HCT116 (cell line): Measurements from ENCODE around the gene FNDC3A. TPM values are rescaled to one million over a fixed set of nuclear protein-coding genes. Genes with fewer than 3 reads are reported as not detected.

ENCODE experiments used
- ATAC-seq: fragments of 200-7000 bp; cut with Tn5 transposase; 2 replicates; pipeline ENCODE4 v1.9.1; 2020; ENCODE audit warnings: mild to moderate bottlenecking, moderate library complexity
- BruUV-seq: library from RNA; stranded (reverse); fragments of 400-500 nt; replicated peaks from 2 replicates; lab custom pipeline; 2021; lab: Mats Ljungman, UMichigan
- CTCF ChIA-PET: fragments of 300-600 bp; sonication (Branson Sonifier 250); formaldehyde crosslinking; loops from one replicate; lab custom pipeline; 2021; ENCODE audit warnings: antibody characterized with exemption; lab: Charles Lee
- POLR2A ChIA-PET: fragments of 300-600, 350-600 bp; sonication (Branson Sonifier 250); formaldehyde crosslinking; loops from one replicate; lab custom pipeline; 2021; ENCODE audit warnings: antibody characterized with exemption; lab: Charles Lee
- RAD21 ChIA-PET, 2 experiments: fragments of 300-600 bp; sonication (Branson Sonifier 250); formaldehyde crosslinking; loops; one replicate each; lab custom pipeline; 2023; ENCODE audit warnings: low total read pairs in 2 of 2; ENCODE audit not compliant: uncharacterized antibody in 2 of 2, unreplicated experiment in 2 of 2, low non-redundant PET in 1 of 2; lab: Charles Lee
- DNase-seq: peaks from one replicate; pipeline ENCODE4 v3.0.0-alpha.2; 2010; ENCODE audit warnings: low read depth, low spot score
- H2AFZ ChIP-seq: fragments of 200-600 bp; shearing (Covaris generic), sonication (generic); 2 replicates; pipeline ENCODE4 v1.6.1; 2017; ENCODE audit warnings: low read depth, mixed run types, mixed read lengths, antibody characterized with exemption, low read length; ENCODE audit not compliant: poor library complexity, severe bottlenecking
- H3K27ac ChIP-seq: 2 replicates; pipeline ENCODE4 v1.5.1; 2012; ENCODE audit warnings: low read depth, low read length
- H3K27me3 ChIP-seq: fragments of 200-600 bp; sonication (generic); 2 replicates; pipeline ENCODE4 v1.6.1; 2016; ENCODE audit warnings: mixed run types, low read length, mixed read lengths; ENCODE audit not compliant: insufficient read depth
- H3K36me3 ChIP-seq, 2 experiments: fragments of 200-500 bp in 1 of 2; fragments of 200-600 bp in 1 of 2; sonication (Bioruptor generic) in 1 of 2; sonication (generic) in 1 of 2; 2 replicates each; pipeline versions ENCODE4 v1.5.1 to v1.6.1; 2014 to 2016; ENCODE audit warnings: low read length in 2 of 2, inconsistent platforms in 1 of 2, mixed read lengths in 1 of 2, mixed run types in 1 of 2; ENCODE audit not compliant: insufficient read depth in 2 of 2, control insufficient read depth in 1 of 2
- H3K4me1 ChIP-seq, 2 experiments: fragments of 200-600 bp in 1 of 2; sonication (generic) in 1 of 2; 2 replicates each; pipeline versions ENCODE4 v1.5.1 to v1.6.1; 2012 to 2017; ENCODE audit warnings: low read length in 2 of 2, inconsistent platforms in 1 of 2, mild to moderate bottlenecking in 1 of 2, mixed read lengths in 1 of 2, mixed run types in 1 of 2, moderate library complexity in 1 of 2; ENCODE audit not compliant: insufficient read depth in 2 of 2, control insufficient read depth in 1 of 2
- H3K4me2 ChIP-seq: fragments of 200-600 bp; sonication (generic); 2 replicates; pipeline ENCODE4 v1.6.1; 2017; ENCODE audit warnings: mixed run types, low read length, mixed read lengths
- H3K4me3 ChIP-seq, 2 experiments: fragments of 200-600 bp in 1 of 2; sonication (generic) in 1 of 2; replicated peaks in 1 of 2; 2 replicates each; pipeline ENCODE4 v1.5.1; 2011 to 2016; ENCODE audit warnings: low read length in 2 of 2, control low read depth in 1 of 2, low read depth in 1 of 2, mild to moderate bottlenecking in 1 of 2, mixed read lengths in 1 of 2, mixed run types in 1 of 2
- H3K79me2 ChIP-seq: fragments of 200-600 bp; sonication (generic); 2 replicates; pipeline ENCODE4 v1.6.1; 2017; ENCODE audit warnings: mild to moderate bottlenecking, mixed run types, low read length, moderate library complexity, mixed read lengths; ENCODE audit not compliant: insufficient read depth
- H3K9ac ChIP-seq: fragments of 200-600 bp; sonication (generic); 2 replicates; pipeline ENCODE4 v1.6.1; 2016; ENCODE audit warnings: low read length, mixed read lengths
- H3K9me2 ChIP-seq: fragments of 200-600 bp; sonication (generic), shearing (Covaris generic); 2 replicates; pipeline ENCODE4 v1.6.1; 2017; ENCODE audit warnings: mixed run types, mild to moderate bottlenecking, moderate library complexity; ENCODE audit not compliant: insufficient read depth
- H3K9me3 ChIP-seq, 2 experiments: fragments of 200-500 bp in 1 of 2; fragments of 200-600 bp in 1 of 2; sonication (Bioruptor generic) in 1 of 2; sonication (generic) in 1 of 2; 2 replicates each; pipeline ENCODE4 v1.6.1; 2014 to 2017; ENCODE audit warnings: low read length in 2 of 2, mixed read lengths in 2 of 2, inconsistent platforms in 1 of 2, low read depth in 1 of 2, mild to moderate bottlenecking in 1 of 2, mixed run types in 1 of 2, moderate library complexity in 1 of 2; ENCODE audit not compliant: control insufficient read depth in 1 of 2, insufficient read depth in 1 of 2
- H4K20me1 ChIP-seq: fragments of 200-600 bp; sonication (generic), shearing (Covaris generic); 2 replicates; pipeline ENCODE4 v1.6.1; 2017; ENCODE audit warnings: mixed run types, mild to moderate bottlenecking, moderate library complexity; ENCODE audit not compliant: insufficient read depth
- CBX3 ChIP-seq: IDR thresholded peaks from 2 replicates; pipeline ENCODE4 v1.6.1; 2012; ENCODE audit warnings: low read depth
- CEBPB ChIP-seq: IDR thresholded peaks from 2 replicates; pipeline ENCODE4 v1.6.1; 2012; ENCODE audit warnings: low read depth
- EGR1 ChIP-seq: IDR thresholded peaks from 2 replicates; pipeline ENCODE4 v1.6.1; 2012; ENCODE audit warnings: low read depth
- ELF1 ChIP-seq: IDR thresholded peaks from 2 replicates; pipeline ENCODE4 v1.6.1; 2012; ENCODE audit warnings: low read depth, borderline replicate concordance
- EZH2 ChIP-seq: fragments of 200-600 bp; sonication (generic); IDR thresholded peaks from 2 replicates; pipeline ENCODE4 v1.6.1; 2017; ENCODE audit warnings: antibody characterized with exemption, mixed run types
- EZH2phosphoT487 ChIP-seq: fragments of 200-600 bp; IDR thresholded peaks from 2 replicates; pipeline ENCODE4 v1.6.1; 2018; ENCODE audit warnings: antibody characterized with exemption, borderline replicate concordance
- FOSL1 ChIP-seq: IDR thresholded peaks from 2 replicates; pipeline ENCODE4 v1.6.1; 2012; ENCODE audit warnings: low read depth
- POLR2AphosphoS5 ChIP-seq: IDR thresholded peaks from 2 replicates; pipeline ENCODE4 v1.6.1; 2011; ENCODE audit warnings: mild to moderate bottlenecking, low read depth, low read length, moderate library complexity
- SIN3A ChIP-seq: IDR thresholded peaks from 2 replicates; pipeline ENCODE4 v1.6.1; 2012; ENCODE audit warnings: low read depth
- SP1 ChIP-seq: IDR thresholded peaks from 2 replicates; pipeline ENCODE4 v1.6.1; 2012; ENCODE audit warnings: low read depth
- SRF ChIP-seq: IDR thresholded peaks from 2 replicates; pipeline ENCODE4 v1.6.1; 2012; ENCODE audit warnings: low read depth
- TCF7L2 ChIP-seq: IDR thresholded peaks from 2 replicates; pipeline ENCODE4 v1.7.0; 2011; ENCODE audit warnings: borderline replicate concordance, inconsistent platforms; ENCODE audit not compliant: insufficient read depth, insufficient read length; ENCODE audit errors: extremely low read depth
- YY1 ChIP-seq: IDR thresholded peaks from 2 replicates; pipeline ENCODE4 v1.6.1; 2011; ENCODE audit warnings: low read length, low read depth, moderate library complexity, mild to moderate bottlenecking; ENCODE audit not compliant: insufficient replicate concordance; ENCODE audit errors: extremely low read depth
- ZFX ChIP-seq: fragments of 450-650 bp; IDR thresholded peaks from 2 replicates; pipeline ENCODE4 v1.6.1; 2017
- intact Hi-C: fragments of 100-400 bp; cut with micrococcal nuclease; formaldehyde crosslinking; loops from 2 replicates; pipeline ENCODE4 v1.10.0; 2022
- total RNA-seq: library from RNA; stranded (reverse); gene quantifications from one replicate; pipeline ENCODE4 v1.2.1, GENCODE V29; 2021; ENCODE audit not compliant: unreplicated experiment
- TF ChIP-seq, protein P1 (sequence below): IDR thresholded peaks from 2 replicates; pipeline ENCODE4 v1.6.1; 2011; ENCODE audit warnings: mild to moderate bottlenecking, low read length, moderate library complexity; ENCODE audit not compliant: insufficient replicate concordance; ENCODE audit errors: extremely low read depth
- TF ChIP-seq, protein P2 (sequence below): IDR thresholded peaks from 2 replicates; pipeline ENCODE4 v1.6.1; 2012
- TF ChIP-seq, protein P3 (sequence below), 3 experiments: fragments of 200-600 bp in 1 of 3; sonication (generic) in 1 of 3; IDR thresholded peaks in 2 of 3; conservative IDR thresholded peaks in 1 of 3; 2 replicates each; pipeline ENCODE4 v1.5.1; 2012 to 2017; ENCODE audit warnings: low read depth in 2 of 3, low read length in 2 of 3, antibody characterized with exemption in 1 of 3, borderline replicate concordance in 1 of 3, control low read depth in 1 of 3, mild to moderate bottlenecking in 1 of 3, mixed read lengths in 1 of 3, mixed run types in 1 of 3, moderate library complexity in 1 of 3; ENCODE audit not compliant: insufficient read depth in 1 of 3

Gene FNDC3A
- total RNA-seq, 1 experiment from 2014 or later = 30.5 TPM

DNA sequence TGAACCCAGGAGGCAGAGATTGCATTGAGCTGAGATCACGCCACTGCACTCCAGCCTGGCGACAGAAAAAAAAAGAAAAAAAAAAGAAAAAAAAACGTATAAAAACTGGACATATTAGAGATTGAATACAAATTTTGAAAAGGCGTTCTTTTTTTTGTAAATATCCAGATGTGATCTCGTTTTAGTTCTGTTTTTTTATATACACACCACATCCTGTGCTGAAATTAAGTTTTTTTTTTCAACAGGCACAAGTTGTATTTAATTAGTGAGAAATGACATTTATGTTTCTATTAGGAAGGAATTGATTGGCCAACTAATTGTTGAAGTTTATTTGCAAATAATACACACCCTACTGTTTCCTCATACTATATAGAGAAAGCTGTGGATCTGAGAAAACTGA lies 275.6 kb downstream of the FNDC3A start (continued):
- no peak for TF ChIP-seq EZH2
- TF ChIP-seq ELF1 = no peak

DNA sequence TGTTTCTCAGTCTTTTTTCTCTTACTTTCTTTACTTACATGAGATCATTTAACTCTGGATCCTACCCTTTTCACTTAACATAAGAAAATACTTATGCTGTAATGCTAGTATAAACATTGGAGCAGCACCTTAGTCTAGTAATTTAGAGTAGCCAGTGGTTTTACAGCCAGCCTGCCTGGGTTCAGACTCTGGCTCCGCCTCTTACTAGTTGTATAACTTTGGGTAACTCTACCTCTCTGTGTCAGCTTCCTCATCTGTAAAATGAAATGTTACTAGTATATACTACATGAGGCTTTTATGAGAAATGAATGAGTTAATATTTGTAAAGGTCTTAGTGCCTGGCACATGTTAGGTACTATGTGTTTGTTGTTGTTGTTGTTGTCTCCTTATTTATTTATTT lies 277.6 kb downstream of the FNDC3A start:
- Histone ChIP-seq H3K9me3 (no peaks in the 10 kb centered on the region), H3K4me1 (peaks cover 0 to 9% of the 10 kb centered on the region in 2 experiments; a peak in 3 of 4 replicates), H3K9me2 (no peaks in the 10 kb centered on the region), H3K27me3 (no peaks in the 10 kb centered on the region), H4K20me1 (no peaks in the 10 kb centered on the region), H3K27ac (no peak overlapping the region), H2AFZ (no peak overlapping the region), H3K79me2 (peaks cover 15% of the 10 kb centered on the region), H3K9ac (no peak overlapping the region), H3K36me3 (peaks cover 5 to 12% of the 10 kb centered on the region in 2 experiments; a peak in 2 of 4 replicates), H3K4me2 (no peak overlapping the region), H3K4me3 (no peak overlapping the region)
- intact Hi-C loops = no loop called here
- CTCF ChIA-PET = no interaction called here
- ATAC-seq (no peak), DNase-seq (no peak)
- RAD21 ChIA-PET = no interaction called here
- TF ChIP-seq FOSL1 = no peak
- no peak for TF ChIP-seq SIN3A
- TF ChIP-seq POLR2AphosphoS5 = no peak
- no peak for TF ChIP-seq ELF1
- no peak for TF ChIP-seq EZH2phosphoT487
- TF ChIP-seq ZFX = no peak
- TF ChIP-seq TCF7L2 = no peak
- TF ChIP-seq, protein P1, sequence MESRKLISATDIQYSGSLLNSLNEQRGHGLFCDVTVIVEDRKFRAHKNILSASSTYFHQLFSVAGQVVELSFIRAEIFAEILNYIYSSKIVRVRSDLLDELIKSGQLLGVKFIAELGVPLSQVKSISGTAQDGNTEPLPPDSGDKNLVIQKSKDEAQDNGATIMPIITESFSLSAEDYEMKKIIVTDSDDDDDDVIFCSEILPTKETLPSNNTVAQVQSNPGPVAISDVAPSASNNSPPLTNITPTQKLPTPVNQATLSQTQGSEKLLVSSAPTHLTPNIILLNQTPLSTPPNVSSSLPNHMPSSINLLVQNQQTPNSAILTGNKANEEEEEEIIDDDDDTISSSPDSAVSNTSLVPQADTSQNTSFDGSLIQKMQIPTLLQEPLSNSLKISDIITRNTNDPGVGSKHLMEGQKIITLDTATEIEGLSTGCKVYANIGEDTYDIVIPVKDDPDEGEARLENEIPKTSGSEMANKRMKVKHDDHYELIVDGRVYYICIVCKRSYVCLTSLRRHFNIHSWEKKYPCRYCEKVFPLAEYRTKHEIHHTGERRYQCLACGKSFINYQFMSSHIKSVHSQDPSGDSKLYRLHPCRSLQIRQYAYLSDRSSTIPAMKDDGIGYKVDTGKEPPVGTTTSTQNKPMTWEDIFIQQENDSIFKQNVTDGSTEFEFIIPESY = no peak
- TF ChIP-seq, protein P2, sequence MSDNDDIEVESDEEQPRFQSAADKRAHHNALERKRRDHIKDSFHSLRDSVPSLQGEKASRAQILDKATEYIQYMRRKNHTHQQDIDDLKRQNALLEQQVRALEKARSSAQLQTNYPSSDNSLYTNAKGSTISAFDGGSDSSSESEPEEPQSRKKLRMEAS = no peak
- no peak for TF ChIP-seq SP1
- no peak for TF ChIP-seq YY1
- no peak for TF ChIP-seq CBX3
- TF ChIP-seq CEBPB = no peak
- no peak for TF ChIP-seq EGR1
- TF ChIP-seq SRF = no peak
- TF ChIP-seq, protein P3, sequence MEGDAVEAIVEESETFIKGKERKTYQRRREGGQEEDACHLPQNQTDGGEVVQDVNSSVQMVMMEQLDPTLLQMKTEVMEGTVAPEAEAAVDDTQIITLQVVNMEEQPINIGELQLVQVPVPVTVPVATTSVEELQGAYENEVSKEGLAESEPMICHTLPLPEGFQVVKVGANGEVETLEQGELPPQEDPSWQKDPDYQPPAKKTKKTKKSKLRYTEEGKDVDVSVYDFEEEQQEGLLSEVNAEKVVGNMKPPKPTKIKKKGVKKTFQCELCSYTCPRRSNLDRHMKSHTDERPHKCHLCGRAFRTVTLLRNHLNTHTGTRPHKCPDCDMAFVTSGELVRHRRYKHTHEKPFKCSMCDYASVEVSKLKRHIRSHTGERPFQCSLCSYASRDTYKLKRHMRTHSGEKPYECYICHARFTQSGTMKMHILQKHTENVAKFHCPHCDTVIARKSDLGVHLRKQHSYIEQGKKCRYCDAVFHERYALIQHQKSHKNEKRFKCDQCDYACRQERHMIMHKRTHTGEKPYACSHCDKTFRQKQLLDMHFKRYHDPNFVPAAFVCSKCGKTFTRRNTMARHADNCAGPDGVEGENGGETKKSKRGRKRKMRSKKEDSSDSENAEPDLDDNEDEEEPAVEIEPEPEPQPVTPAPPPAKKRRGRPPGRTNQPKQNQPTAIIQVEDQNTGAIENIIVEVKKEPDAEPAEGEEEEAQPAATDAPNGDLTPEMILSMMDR (IDR thresholded peaks at IDR 0.05 in 2 of 3, conservative IDR thresholded peaks at IDR 0.05 in 1 of 3; ENCODE audit: borderline replicate concordance in 1 of 3, insufficient read depth in 1 of 3, low read depth in 2 of 3, low read length in 2 of 3) = no peak
- no TSS peak for BruUV-seq
- POLR2A ChIA-PET = no interaction called here
